IPS DF 19.7 (cell line): ENCODE data around the gene RAI14.

Experiments
- DNase-seq: peaks from one replicate; pipeline ENCODE4 v3.0.0-alpha.2; 2013; ENCODE audit warnings: low read depth, low spot score

Gene RAI14

DNA sequence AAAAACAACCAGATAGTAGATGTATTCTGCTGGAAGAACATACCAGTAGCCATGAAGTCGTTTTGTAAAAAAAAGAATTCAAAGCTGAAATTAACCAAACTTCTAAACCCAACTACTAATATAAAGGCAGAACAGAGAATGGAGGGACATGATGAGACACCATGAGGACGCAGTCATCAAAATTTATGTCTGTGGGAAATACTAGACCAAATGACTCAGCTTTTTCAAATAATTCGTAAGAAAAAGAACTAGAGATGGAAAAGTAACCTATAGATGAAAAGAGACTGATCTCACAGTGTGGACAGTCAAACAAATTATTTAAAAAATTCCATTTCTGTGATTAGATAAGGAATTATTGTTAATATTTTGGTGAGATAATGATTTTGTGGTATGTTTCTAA is 193.1 kb downstream of the RAI14 start:
- no peak for DNase-seq

DNA sequence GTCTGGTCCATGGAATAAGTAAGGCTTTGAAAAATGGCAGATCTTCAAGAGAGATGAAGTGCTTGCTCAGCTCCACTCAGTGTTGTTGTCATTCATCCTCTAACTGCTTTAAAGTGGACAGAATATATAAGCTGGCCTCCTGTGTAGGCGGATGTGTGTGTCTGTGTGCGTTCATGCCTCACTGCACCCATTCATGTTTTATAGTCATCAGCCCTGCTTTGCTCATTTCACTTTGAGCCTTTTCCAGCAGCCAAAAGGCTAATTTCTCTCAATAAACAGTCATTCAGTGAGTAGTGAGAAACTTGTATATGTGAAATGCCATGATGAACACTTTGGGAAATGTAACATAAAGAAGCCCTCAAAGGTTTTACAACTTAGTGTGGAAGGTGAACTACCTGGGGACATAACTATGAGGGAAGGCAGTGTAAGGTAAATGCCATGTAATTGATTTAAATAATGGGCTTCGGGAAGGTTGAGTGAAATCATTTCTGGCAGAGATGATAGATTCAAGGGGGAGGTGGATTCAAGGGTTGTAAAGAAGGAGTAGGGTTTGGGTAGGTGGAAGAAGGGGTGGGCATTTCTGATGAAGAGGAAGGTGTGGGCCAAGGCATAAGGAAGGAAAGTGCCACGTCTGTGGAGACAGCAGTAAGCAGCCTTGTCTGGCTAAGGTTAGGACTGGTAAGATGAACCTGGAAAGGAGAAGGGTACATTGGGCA is 198.5 kb downstream of the RAI14 start:
- no peak for DNase-seq

DNA sequence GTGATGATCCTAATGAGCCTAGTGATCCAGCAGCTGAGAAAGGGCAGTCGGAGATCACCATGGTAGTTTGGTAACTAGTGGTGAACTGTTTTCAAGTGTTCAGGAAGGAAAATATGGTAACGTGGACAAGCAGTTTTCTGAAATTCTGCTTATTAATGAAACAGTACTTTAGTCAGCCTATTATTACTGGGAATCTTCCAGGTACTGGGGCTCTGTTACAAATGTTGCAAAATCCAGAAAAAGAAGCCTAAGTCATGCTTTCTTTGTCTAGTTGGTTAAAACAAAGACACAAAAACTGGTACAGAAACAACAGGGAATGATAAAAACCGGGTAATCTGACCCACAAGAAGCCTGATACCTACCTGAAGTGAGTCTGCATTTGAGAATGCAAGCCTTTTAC is 201.0 kb downstream of the RAI14 start:
- DNase-seq: no peak

DNA sequence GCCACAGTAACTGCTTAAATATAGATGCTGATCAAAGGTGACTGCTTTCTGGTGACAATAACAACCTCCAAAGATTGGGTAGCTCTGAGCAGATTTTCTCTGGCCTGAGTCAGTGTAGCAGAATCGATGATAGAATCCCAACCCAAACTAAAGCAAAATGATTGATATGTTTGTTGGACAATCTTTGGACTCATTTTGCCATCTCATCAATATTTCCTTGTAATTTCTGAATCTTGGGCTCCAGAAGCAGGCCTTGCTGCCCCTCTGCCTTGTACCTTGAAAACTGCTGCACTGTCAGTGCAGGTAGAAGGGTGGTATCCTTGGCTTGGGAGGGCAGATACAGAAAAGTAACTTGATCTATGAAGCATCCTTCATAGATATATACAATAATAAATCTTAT is 201.8 kb downstream of the RAI14 start:
- DNase-seq: no peak

DNA sequence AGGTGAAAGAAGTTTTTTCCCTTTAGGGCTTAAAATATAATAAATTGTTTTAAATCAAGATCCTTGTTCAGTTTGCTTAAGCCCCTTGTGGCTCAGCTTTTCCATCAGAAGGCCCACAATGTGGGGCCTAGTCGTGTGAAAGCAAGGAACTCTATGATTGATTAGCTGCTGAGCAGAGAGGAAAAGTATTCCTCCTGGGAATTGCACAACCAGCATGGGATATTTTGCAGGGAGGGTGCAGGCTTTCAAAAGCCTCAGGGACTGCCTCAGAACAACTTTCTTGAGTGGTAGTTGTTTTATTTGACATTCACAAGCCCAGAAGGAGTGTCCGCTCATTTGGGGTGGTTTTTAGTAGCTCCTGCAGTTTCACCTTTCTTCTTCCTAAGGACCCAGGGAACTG is 202.7 kb downstream of the RAI14 start:
- no peak for DNase-seq

DNA sequence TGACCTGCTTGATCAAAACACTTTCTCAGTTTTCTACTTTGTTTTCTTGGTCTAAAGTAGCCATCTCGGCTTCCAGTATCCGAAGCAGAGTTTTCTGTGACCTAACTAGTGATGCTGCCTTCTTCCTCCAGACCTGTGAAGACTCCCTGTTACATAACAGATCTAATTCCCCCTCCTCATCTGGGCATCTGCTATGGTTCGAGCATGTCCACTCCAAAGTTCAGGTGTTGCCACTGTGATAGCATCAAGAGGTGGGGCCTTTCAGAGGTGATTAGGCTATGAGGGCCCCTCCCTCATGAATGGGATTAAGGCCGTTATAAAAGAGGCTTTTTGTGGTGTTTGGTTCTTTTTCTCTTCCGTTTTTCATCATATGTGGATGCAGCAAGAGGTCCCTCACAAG is 203.1 kb downstream of the RAI14 start:
- DNase-seq: no peak

DNA sequence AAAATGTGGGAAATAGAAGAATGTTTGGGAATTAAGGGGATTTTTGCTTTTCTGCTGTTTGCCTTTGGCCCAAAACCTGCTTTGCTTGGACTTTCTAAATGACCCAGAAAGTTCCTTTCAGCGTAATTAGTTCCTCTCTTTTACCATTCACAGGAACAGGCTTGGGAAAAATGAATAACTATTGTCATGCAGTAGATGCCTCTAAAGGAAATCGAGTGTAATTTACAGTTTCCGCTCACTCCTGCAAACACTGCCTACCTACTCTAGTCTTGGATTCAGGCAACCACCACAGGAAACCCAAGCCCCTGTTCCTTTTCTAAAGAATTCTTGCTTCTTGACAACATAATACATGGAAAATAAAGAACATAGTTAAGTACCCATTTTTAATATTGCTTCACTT is 207.8 kb downstream of the RAI14 start:
- peak; percentile 79 for DNase-seq

DNA sequence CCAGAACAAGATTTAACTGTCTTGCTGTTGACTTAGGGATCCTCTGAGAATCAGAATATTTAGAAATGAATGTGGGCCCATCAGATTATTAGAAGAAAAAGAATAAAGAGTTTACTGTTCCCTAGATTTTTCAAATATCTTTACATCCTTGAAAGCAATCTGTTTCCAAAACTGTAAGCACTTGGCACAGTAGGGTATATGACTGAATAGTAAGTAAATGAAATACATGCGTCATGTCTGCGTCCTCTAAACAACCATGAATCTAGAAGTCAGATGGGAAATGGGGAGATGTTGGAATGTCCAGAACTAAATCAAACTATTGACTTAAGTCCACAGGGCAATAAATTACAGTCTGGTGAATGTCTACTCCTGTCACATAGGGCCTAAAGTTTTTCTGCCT is 209.0 kb downstream of the RAI14 start:
- DNase-seq: no peak

DNA sequence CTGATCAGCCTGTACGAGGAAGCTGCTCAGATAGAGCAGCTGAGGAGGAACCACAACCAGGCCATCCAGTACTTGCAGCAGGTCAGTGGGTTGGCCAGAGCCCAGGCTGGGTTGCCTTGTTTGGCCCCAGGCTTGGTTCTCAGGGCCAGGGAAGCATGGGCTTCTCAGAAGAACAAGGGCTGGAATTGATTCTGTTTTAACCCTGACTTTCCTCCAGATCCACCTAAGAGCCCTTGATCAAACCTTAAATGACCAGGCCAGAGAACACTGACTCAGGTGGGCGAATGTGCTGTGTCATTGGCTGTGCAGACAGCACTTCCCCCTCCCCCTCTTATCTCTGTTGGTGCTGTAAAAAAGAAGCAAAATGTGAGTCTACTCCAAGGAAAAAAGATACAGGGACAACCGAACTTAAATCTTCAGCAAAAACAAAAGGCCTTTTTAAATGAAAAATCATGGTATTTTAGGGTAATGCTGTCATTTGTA is 210.9 kb downstream of the RAI14 start:
- no peak for DNase-seq

DNA sequence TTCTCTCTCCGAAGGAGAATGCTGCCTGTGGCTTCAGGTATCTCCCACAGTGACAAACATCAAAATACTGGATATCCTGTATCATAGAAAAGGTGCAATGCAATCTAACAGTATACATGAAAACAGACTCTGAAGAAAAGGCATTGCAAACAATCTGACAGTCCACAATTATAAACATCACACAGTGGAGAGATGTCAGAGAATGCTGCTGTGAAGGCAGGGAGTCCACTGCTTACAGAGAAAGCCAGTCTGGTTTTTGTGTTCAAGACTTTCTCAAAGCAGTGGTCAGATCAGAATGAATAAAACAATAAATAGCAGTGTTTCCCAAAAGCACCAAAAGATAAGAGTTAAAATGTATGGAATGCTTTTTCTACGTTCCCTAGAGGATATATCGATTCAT is 211.5 kb downstream of the RAI14 start:
- DNase-seq: no peak

DNA sequence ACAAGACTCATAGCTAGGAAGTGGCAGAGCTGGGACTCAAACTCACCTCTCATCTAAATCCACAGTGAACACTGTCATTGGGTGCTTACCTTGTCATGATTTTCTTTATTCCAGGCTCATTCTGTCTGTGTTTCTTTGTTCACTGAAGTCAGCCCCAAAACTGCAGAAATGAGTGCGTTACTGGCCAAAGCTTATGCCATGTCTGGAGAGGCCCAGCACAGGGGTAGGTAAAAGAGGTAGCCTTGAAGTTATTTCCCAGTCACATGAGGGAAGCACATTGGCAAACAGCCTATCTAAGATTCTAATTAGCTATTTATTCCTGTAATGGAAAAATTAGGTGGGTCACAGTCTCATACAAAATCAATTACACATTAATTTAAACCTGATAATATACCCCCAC is 212.7 kb downstream of the RAI14 start:
- DNase-seq: no peak

DNA sequence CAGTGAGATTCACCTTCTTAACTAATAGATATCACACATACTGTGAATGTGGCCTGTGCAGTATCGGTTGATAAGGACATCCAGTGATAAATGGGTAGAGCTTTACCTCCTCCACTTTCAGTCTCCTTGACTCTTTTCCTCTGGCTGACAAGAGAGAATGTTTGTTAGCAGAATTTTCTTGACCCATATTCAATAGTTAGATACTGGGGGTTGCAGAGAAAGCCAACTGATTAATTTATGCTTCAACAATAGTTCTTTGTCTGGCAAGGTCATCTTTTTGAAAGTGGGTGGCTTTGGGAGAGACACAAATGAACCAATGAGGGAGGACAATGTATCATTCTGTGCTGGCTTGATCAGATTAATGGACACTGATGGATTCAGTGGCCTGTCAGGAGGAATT is 213.1 kb downstream of the RAI14 start:
- DNase-seq: no peak

DNA sequence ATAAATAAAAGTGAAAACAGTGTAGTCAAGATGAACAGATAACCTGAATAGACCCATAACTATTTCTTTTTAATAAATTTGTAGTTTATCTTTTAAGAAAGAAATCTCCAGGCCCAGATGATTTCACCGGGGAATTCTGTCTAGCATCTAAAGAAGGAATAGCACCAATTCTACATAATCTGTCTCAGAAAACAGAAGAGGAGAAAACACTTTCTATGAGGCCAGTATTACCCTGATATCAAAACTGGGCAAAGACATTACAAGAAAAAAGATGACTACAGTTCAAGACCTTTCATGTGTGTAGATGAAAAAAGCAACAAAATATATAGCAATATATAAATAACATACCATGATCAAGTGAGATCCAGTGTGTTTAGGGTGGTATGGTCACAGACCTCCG is 214.3 kb downstream of the RAI14 start:
- DNase-seq: no peak

DNA sequence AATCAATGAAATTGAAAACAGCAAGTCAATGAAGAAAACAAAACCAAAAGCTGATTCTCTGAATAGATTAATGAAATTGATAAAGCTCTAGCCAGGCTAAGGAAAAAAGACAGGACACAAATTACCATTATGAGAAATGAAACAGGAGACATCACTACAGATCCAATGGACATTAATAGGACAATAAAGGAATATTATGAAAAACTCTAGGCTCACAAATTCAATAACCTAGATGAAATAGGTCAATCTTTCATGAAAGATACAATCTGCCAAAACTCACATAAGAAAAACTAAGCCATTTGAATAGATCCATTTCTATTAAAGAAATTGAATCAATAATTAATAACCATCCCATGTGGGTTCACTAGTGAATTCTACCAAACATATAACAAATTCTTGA is 220.1 kb downstream of the RAI14 start:
- DNase-seq: no peak

DNA sequence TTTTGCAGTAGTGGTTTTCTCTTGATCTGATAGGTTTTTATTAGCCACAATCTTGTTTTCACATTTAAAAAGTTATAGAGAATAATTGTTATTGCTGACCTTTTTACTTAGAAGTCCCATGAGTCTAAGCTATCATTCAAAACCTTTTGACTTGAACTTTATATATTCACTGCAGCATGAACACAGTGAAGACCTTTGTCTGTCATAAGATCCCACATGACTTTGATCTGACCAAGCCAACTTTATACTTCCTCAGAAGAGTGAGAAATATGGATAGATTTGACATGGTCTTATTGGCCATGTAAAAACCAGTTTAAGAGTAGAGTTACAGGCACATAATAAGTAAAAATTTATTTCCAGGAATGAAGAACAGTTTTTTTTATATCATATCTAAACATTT is 225.1 kb downstream of the RAI14 start:
- no peak for DNase-seq
